IPS-18a (cell line): ENCODE data around the gene NEUROD4.
"Not testable (repeated sequence)": the region's sequence is repeated elsewhere in the genome, so short reads cannot be mapped to it uniquely, and the experiment has no call there.

Experiments
- H3K27ac ChIP-seq: one replicate; pipeline ENCODE4 v1.5.1; 2013; ENCODE audit warnings: low read length
- H3K27me3 ChIP-seq: one replicate; pipeline ENCODE4 v1.6.1; 2013; ENCODE audit warnings: mild to moderate bottlenecking, low read length; ENCODE audit not compliant: control insufficient read depth, insufficient read depth
- H3K36me3 ChIP-seq: one replicate; pipeline ENCODE4 v1.6.1; 2013; ENCODE audit warnings: low read depth, low read length; ENCODE audit not compliant: control insufficient read depth
- H3K4me1 ChIP-seq: one replicate; pipeline ENCODE4 v1.6.1; 2013; ENCODE audit warnings: low read depth, low read length; ENCODE audit not compliant: control insufficient read depth
- H3K4me3 ChIP-seq: one replicate; pipeline ENCODE4 v1.5.1; 2013; ENCODE audit warnings: low read length
- H3K9ac ChIP-seq: one replicate; pipeline ENCODE4 v1.6.1; 2013; ENCODE audit warnings: mild to moderate bottlenecking, low read length, moderate library complexity
- H3K9me3 ChIP-seq: one replicate; pipeline ENCODE4 v1.6.1; 2013; ENCODE audit warnings: low read depth, low read length; ENCODE audit not compliant: control insufficient read depth

The NEUROD4 gene

DNA sequence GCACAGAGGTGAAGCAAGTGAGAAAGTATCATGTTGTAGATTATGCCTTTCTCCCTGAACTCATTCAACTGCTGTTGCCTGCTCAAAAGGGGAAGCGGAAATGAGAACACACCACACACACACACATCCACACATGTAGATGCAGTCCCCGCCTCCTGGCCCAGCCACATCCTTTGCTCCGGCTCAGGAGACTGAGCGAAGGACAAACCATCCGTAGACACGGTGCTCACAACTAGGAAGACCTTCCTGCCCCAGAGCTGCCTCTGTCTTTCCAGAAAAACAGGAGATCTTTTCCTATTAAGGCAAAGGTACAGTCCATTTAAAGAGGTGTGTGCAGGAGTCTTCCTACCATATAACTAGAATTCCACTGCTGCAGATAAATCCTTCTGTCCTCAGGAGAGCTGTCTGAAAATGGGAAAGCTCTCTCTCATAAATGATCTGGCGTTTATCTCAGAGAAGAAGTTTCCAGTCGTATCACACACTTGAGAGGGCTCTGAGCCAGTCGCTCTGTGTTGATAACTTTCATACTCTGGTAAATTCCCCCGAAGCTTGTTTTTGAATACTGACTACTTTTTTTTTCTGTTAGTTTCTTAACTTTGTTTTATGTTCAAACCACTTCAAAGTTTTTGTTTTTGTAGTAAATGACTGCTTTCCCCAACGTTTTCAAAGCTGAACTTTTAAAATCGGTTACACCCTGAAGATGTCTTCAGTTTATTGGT, 35.0 kb upstream of the NEUROD4 start, which contains the start of gene TESPA1:
Gene TESPA1 (minus strand): TSS at position 105 of the 719 bp plus-strand sequence. CDS start 10,200 bp downstream, outside the sequence.
- no peaks in the 10 kb centered on the region for H3K9me3 ChIP-seq
- no peak within 1 kb of the TSS for H3K9ac ChIP-seq
- H3K27ac ChIP-seq = no peak within 1 kb of the TSS
- no peaks in the 10 kb centered on the region for H3K27me3 ChIP-seq
- no peak within 1 kb of the TSS for H3K4me3 ChIP-seq
- no peaks in the 10 kb centered on the region for H3K36me3 ChIP-seq
- H3K4me1 ChIP-seq = no peaks in the 10 kb centered on the region

DNA sequence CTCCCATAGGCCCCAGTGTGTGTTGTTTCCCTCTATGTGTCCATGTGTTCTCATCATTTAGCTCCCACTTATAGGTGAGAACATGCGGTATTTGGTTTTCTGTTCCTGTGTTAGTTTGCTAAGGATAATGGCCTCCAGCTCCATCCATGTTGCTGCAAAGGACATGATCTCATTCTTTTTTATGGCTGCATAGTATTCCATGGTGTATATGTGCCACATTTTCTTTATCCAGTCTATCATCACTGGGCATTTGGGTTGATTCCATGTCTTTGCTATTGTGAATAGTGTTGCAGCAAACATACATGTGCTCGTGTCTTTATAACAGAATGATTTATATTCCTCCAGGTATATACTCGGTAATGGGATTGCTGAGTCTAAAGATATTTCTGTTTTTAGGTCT, 33.0 kb upstream of the NEUROD4 start:
- not testable (repeated sequence) for H3K27me3 ChIP-seq, H3K9ac ChIP-seq, H3K27ac ChIP-seq, H3K36me3 ChIP-seq, H3K4me1 ChIP-seq, H3K9me3 ChIP-seq, H3K4me3 ChIP-seq

DNA sequence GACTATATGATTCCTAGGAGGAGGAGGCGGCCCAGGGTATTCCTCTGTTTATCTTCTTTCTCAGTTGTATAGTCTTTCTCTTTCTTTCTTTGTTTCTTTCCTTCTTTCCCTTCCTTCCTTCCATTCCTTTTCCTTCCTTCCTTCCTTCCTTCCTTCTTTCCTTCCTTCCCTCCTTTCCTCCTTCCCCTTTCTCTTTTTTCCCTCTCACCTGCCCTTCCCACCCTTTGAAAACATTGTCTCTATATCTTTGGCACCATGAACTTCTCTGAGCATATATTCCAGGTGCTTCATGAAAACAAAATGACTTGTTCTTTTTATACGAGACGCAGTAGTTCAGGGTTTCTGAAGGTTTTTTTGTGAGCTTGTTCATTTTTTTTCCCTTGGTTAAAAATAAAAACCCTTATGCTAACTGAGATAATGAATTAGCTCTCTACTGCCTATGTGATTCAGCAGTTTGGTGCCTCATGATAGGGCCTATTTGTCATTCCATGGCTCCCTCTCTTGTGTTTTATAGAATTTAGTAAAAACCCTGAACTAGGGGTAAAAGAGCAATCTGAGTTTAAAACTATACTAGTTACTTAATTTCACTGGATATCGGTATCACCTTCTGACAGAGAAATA, 32.1 kb upstream of the NEUROD4 start:
- Histone ChIP-seq H3K4me1 (no peaks in the 10 kb centered on the region), H3K36me3 (no peaks in the 10 kb centered on the region), H3K27me3 (no peaks in the 10 kb centered on the region), H3K4me3 (no peak overlapping the region), H3K9ac (no peak overlapping the region), H3K27ac (no peak overlapping the region), H3K9me3 (no peaks in the 10 kb centered on the region)

DNA sequence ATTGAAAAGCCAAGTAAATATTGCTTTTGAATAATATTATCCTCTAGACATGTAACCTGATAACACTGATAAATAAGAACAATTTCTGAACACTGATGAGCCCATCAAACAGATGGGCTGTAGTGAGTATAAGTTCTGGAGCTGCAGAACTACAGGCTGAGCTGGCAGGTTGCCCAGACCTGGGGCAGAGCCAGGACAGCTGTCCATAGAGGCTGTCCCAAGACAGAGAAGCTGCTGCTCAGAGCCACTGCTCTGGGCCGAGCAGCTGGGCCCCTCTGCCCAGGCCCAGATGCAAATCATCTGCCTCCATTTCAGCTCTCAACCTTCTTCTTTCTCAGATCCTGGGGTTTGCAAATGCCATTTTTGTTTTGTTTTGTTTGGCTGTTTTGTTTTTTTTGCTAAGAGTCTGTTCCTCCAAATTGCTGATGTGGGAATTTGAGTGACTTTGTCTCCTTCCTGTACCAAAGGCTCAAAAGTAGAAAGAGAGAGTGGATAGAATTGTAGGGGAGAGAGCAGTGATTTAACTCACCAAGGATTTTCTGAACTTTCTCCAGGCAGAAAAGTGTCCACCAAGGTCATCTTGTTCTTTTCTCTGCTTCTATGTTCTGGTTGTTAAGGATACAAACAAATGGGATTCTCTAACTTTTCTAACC, 31.2 kb upstream of the NEUROD4 start:
- Histone ChIP-seq H3K9ac (no peak overlapping the region), H3K27ac (no peak overlapping the region), H3K27me3 (no peaks in the 10 kb centered on the region), H3K4me1 (no peaks in the 10 kb centered on the region), H3K36me3 (no peaks in the 10 kb centered on the region), H3K9me3 (no peaks in the 10 kb centered on the region), H3K4me3 (no peak overlapping the region)

DNA sequence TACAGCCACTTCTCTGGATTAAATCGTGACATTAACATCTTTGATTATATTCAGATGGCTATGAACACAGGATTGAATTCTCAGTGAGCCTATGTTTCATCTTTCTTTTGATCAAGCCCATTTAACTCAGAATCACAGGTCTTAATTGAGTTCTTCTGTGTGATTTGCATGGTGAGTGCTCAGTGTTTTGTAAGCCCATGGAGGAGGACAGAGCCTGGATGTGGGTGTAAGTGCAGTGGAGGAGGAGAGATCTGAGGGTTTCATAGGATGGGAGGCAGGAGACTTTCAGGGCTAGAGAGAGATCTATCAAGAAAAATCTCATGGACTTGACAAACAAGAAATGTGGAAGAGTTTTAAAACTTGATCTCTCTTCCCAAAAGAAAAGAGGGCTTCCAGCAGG, 29.9 kb upstream of the NEUROD4 start:
- Histone ChIP-seq H3K9ac (no peak overlapping the region), H3K4me3 (no peak overlapping the region), H3K27ac (no peak overlapping the region), H3K36me3 (no peaks in the 10 kb centered on the region), H3K9me3 (no peaks in the 10 kb centered on the region), H3K27me3 (no peaks in the 10 kb centered on the region), H3K4me1 (no peaks in the 10 kb centered on the region)

DNA sequence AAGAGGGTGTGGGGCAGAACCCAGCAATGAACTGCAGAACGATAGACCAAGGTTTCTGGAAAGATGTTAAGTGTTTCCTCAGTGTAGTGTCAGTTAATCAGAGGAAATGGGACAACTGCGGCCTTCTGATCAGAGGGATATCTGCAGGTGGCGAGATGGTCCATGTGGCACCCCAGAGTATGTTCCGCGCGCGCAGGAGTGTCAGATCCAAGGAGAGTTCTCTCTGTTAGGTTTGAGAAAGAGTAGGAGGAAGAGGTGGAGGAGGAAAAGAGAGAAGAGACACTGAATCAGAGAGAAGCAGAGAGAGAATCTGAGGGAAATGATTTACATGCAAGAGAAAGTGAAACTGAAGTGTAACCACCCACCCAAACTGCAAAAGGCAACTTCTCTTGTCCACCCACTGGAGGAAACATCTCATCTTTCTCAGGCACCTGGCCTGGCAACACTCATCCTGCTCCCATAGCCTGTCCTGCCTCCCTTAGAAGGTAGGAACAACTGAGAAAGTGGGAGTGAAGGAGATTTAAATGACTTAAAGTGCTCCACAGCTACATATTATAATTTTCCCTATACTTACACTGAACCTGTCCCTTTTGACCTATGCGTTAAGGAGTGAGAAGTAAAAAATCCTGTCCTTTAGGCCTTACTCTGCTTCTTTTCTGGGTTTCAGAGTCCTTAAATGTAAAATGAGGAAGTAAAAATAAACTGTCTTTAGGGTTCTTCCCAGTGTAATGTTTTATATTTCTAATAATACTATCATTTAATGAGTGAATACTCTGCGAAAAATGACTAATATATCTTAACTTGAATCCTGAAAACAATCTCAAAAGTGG, 28.4 kb upstream of the NEUROD4 start:
- H3K4me1 ChIP-seq = no peaks in the 10 kb centered on the region
- H3K36me3 ChIP-seq = no peaks in the 10 kb centered on the region
- H3K4me3 ChIP-seq = no peak overlapping the region
- no peaks in the 10 kb centered on the region for H3K27me3 ChIP-seq
- H3K9me3 ChIP-seq = no peaks in the 10 kb centered on the region
- no peak overlapping the region for H3K27ac ChIP-seq
- H3K9ac ChIP-seq = no peak overlapping the region

DNA sequence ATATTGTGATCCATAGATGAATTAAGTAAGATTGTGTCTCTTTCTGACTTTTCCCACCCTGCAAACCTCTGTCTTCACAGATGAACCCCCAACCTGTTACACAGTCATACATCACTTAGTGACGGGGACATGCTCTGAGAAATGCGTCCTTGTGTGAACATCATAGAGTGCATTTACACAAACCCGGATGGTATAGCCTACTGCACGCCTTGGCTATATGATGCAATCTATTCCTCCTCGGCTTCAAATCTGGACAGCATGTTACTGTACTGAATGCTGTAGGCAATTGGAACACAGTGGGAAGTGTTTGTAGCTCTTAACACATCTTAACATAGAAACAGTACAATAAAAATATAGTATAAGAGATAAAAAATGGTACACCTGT, 27.8 kb upstream of the NEUROD4 start:
- no peaks in the 10 kb centered on the region for H3K9me3 ChIP-seq
- no peaks in the 10 kb centered on the region for H3K36me3 ChIP-seq

DNA sequence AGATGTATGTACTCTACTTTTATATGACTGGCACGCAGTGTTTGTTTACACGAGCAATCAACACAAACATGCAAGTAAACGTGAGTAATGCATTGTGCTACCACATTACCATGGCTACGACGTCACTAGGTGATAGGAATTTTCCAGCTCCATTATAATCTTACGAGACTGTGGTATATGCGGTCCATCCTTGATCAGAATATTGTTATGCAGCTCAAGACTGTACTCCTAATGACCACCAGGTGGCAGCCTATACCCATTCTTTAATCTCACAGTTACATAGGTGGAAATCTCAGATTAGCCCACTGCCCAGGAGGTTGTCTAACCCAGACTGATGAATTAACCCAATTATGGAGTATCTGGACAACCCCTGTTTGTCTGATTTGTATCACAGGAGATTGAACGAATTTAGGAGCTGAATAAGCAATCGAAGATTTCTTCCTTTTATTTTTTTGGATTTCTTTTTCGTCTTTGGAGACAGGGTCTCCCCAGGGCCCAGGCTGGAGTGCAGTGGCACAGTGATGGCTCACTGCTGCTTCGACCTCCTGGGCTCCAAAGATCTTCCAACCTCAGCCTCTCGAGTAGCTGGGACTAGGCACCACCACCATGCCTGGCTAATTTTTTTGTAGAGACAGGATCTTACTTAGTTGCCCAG, 26.5 kb upstream of the NEUROD4 start:
- H3K27me3 ChIP-seq = no peaks in the 10 kb centered on the region
- H3K36me3 ChIP-seq = no peaks in the 10 kb centered on the region
- H3K4me1 ChIP-seq = peaks cover 17% of the 10 kb centered on the region
- H3K9ac ChIP-seq = no peak overlapping the region
- no peaks in the 10 kb centered on the region for H3K9me3 ChIP-seq
- no peak overlapping the region for H3K27ac ChIP-seq
- H3K4me3 ChIP-seq = no peak overlapping the region

More for the DNA sequence above, 27.8 kb upstream of the NEUROD4 start:
- peaks cover 4% of the 10 kb centered on the region for H3K4me1 ChIP-seq
- no peak overlapping the region for H3K9ac ChIP-seq
- no peak overlapping the region for H3K4me3 ChIP-seq
- H3K27ac ChIP-seq = no peak overlapping the region
- no peaks in the 10 kb centered on the region for H3K27me3 ChIP-seq

DNA sequence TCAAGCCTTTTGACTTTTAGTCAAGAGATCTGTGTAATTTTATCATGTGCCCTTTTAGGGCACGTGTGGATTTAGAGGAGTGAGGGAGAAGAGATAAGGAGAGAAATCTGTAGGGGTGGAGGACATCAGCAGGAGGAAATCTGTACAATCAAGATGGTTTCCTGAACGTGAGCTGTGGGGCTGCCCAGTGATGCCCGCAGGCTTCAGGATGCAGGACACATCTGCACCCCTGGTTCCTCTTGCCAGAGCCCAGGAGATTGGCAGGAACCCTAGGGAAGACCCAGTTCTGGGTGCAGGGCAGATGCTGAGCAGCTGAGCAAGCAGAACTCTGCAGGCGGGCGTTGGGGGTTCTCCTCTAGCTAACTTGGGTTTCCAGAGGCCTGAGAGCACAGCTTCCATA, 23.6 kb upstream of the NEUROD4 start:
- H3K36me3 ChIP-seq = no peaks in the 10 kb centered on the region
- H3K9me3 ChIP-seq = no peaks in the 10 kb centered on the region
- no peak overlapping the region for H3K27ac ChIP-seq
- no peak overlapping the region for H3K9ac ChIP-seq
- peaks cover 21% of the 10 kb centered on the region for H3K4me1 ChIP-seq
- no peaks in the 10 kb centered on the region for H3K27me3 ChIP-seq
- no peak overlapping the region for H3K4me3 ChIP-seq

DNA sequence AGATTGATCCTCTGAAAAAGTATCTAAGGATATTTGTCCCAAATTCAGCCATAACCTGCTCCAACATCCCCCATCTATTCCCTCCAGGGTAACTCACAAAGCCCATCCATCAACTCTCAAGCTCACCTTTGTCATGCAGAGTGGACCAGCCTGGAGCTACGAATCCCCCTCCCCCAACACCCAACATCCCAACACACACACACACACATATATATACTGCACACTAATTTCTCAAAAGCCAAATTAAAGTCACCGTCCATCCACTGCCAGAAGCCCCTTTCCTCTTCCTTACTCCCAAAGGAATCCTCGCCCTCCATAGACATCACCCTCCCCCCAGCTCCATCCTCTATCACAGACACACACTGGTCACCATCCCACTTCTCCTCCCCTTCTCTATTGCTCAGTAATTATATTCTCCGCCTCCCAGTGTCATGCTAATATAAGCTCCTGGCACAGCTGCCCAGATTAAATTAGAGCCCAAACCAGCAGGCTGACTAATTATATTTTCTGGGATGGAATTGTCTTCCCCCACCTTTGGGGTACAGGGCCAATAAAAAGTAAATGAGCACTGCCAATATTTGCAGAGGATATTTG, 21.7 kb upstream of the NEUROD4 start:
- H3K9me3 ChIP-seq = no peaks in the 10 kb centered on the region
- no peak overlapping the region for H3K27ac ChIP-seq
- no peaks in the 10 kb centered on the region for H3K27me3 ChIP-seq
- H3K4me3 ChIP-seq = peak overlapping the region; percentile 41
- no peak overlapping the region for H3K9ac ChIP-seq
- H3K4me1 ChIP-seq = peaks cover 21% of the 10 kb centered on the region
- no peaks in the 10 kb centered on the region for H3K36me3 ChIP-seq
